Activated CD8-positive, alpha-beta memory T cell treated with anti-CD3 and anti-CD28 coated beads, Interleukin-2, amount 50 U/mL, for 24 hours (primary cell): Measurements from ENCODE around the gene COL5A1.
"Not testable (repeated sequence)": the region's sequence is repeated elsewhere in the genome, so short reads cannot be mapped to it uniquely, and the experiment has no call there.

Experiments used
- DNase-seq: peaks from one replicate; pipeline ENCODE4 v3.0.0-alpha.2; 2020; ENCODE audit errors: extremely low read depth

COL5A1 gene

GRCh38 chr9:134690946-134691694 is 49.5 kb downstream of the COL5A1 start:
- DNase-seq, result no peak

- DNase-seq, result no peak
Measured at GRCh38 chr9:134691695-134692572, 50.3 kb downstream of the COL5A1 start.

- no peak for DNase-seq
Measured at GRCh38 chr9:134692573-134692860, 50.9 kb downstream of the COL5A1 start.

- no peak for DNase-seq
Measured at GRCh38 chr9:134693011-134693410, 51.4 kb downstream of the COL5A1 start.

GRCh38 chr9:134693641-134694367 is 52.2 kb downstream of the COL5A1 start:
- DNase-seq, result no peak

GRCh38 chr9:134694368-134694665 is 52.7 kb downstream of the COL5A1 start:
- no peak for DNase-seq

GRCh38 chr9:134694714-134695113 is 53.1 kb downstream of the COL5A1 start:
- DNase-seq, result no peak

- no peak for DNase-seq
Measured at GRCh38 chr9:134695144-134695543, 53.5 kb downstream of the COL5A1 start.

- DNase-seq, result no peak
Measured at GRCh38 chr9:134696433-134696832, 54.8 kb downstream of the COL5A1 start.

GRCh38 chr9:134698111-134698510 is 56.5 kb downstream of the COL5A1 start:
- no peak for DNase-seq

- DNase-seq, result no peak
Measured at GRCh38 chr9:134698587-134699342, 57.2 kb downstream of the COL5A1 start.

GRCh38 chr9:134699343-134699740 is 57.7 kb downstream of the COL5A1 start:
- no peak for DNase-seq

GRCh38 chr9:134700636-134701350 is 59.2 kb downstream of the COL5A1 start:
- DNase-seq, result no peak

GRCh38 chr9:134701581-134702259 is 60.1 kb downstream of the COL5A1 start:
- no peak for DNase-seq

GRCh38 chr9:134702291-134702690 is 60.7 kb downstream of the COL5A1 start:
- DNase-seq, result no peak

GRCh38 chr9:134703730-134704114 is 62.1 kb downstream of the COL5A1 start:
- not testable (repeated sequence) for DNase-seq

GRCh38 chr9:134704498-134704897 is 62.9 kb downstream of the COL5A1 start:
- no peak for DNase-seq

GRCh38 chr9:134705786-134706185 is 64.2 kb downstream of the COL5A1 start:
- no peak for DNase-seq

GRCh38 chr9:134706522-134706921 is 64.9 kb downstream of the COL5A1 start:
- DNase-seq, result no peak

GRCh38 chr9:134707031-134707680 is 65.6 kb downstream of the COL5A1 start:
- no peak for DNase-seq
